ENCODE data around the gene ZBTB16. TPM values are rescaled to one million over a fixed set of nuclear protein-coding genes. Genes with fewer than 3 reads are reported as not detected.

ZBTB16 gene
- total and polyA plus RNA-seq, 2 experiments from 2014 or later = 0.29 to 1.4 TPM

DNA sequence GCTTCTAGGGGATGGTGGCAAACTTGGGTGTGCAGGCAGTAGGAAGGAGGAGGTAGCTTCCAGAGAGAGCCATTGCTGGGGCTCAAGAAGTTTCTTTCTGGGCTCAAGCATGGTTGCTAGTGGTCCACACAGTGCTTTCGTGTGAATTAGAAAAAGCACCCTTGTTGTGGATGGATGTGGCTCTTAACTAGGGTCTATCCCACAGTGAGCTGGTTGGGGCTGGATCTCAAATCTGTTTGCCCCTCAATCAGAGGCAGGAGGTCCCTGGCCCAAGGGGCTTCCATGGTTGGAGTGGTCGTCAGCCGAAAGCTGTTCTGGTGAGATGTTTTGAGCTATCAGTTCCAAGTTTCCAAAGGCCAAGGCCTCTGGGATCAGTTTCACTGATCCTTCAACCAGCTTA lies 35.0 kb downstream of the ZBTB16 start:
- no peaks in the 10 kb centered on the region; the same call in 1 of the 2 replicates for H3K4me1 ChIP-seq (ENCODE audit: insufficient read depth)
- peaks cover 22% of the 10 kb centered on the region for H3K4me1 Mint-ChIP-seq
- no peaks in the 10 kb centered on the region for H3K79me2 ChIP-seq (replicated peaks; ENCODE audit: insufficient read depth)

More for the DNA sequence above, 35.0 kb downstream of the ZBTB16 start:
- H2AFZ ChIP-seq = no peak overlapping the region
- H4K20me1 ChIP-seq (replicated peaks; ENCODE audit: insufficient read depth) = no peaks in the 10 kb centered on the region
- H3K9me3 Mint-ChIP-seq = no peaks in the 10 kb centered on the region
- no peaks in the 10 kb centered on the region for H3F3A ChIP-seq (replicated peaks; ENCODE audit: low read depth)
- no peak overlapping the region for H3K4me2 ChIP-seq
- no peaks in the 10 kb centered on the region for H3K9me2 ChIP-seq (ENCODE audit: insufficient read depth)
- H3K36me3 Mint-ChIP-seq (ENCODE audit: low read depth) = no peaks in the 10 kb centered on the region
- no peaks in the 10 kb centered on the region for H3K36me3 ChIP-seq (ENCODE audit: insufficient read depth)
- ATAC-seq = no peak
- no peak for DNase-seq (ENCODE audit: low spot score)
- H3K27ac ChIP-seq (ENCODE audit: low read depth) = no peak overlapping the region
- H3K27me3 Mint-ChIP-seq (ENCODE audit: insufficient read depth, low read depth, poor library complexity) = peaks cover 9% of the 10 kb centered on the region
- H3K27ac Mint-ChIP-seq = no peak overlapping the region
- TF ChIP-seq STAT1 (IDR thresholded peaks at IDR 0.05; ENCODE audit: unreplicated experiment) = no peak
- no peak for TF ChIP-seq JUNB (IDR thresholded peaks at IDR 0.05; ENCODE audit: unreplicated experiment)
- no peak for TF ChIP-seq ZNF114 (CRISPR knock-in tag; IDR thresholded peaks at IDR 0.05)
- no peak for TF ChIP-seq CREB1 (CRISPR knock-in tag; IDR thresholded peaks at IDR 0.05; ENCODE audit: low read depth)
- TF ChIP-seq, protein P1, sequence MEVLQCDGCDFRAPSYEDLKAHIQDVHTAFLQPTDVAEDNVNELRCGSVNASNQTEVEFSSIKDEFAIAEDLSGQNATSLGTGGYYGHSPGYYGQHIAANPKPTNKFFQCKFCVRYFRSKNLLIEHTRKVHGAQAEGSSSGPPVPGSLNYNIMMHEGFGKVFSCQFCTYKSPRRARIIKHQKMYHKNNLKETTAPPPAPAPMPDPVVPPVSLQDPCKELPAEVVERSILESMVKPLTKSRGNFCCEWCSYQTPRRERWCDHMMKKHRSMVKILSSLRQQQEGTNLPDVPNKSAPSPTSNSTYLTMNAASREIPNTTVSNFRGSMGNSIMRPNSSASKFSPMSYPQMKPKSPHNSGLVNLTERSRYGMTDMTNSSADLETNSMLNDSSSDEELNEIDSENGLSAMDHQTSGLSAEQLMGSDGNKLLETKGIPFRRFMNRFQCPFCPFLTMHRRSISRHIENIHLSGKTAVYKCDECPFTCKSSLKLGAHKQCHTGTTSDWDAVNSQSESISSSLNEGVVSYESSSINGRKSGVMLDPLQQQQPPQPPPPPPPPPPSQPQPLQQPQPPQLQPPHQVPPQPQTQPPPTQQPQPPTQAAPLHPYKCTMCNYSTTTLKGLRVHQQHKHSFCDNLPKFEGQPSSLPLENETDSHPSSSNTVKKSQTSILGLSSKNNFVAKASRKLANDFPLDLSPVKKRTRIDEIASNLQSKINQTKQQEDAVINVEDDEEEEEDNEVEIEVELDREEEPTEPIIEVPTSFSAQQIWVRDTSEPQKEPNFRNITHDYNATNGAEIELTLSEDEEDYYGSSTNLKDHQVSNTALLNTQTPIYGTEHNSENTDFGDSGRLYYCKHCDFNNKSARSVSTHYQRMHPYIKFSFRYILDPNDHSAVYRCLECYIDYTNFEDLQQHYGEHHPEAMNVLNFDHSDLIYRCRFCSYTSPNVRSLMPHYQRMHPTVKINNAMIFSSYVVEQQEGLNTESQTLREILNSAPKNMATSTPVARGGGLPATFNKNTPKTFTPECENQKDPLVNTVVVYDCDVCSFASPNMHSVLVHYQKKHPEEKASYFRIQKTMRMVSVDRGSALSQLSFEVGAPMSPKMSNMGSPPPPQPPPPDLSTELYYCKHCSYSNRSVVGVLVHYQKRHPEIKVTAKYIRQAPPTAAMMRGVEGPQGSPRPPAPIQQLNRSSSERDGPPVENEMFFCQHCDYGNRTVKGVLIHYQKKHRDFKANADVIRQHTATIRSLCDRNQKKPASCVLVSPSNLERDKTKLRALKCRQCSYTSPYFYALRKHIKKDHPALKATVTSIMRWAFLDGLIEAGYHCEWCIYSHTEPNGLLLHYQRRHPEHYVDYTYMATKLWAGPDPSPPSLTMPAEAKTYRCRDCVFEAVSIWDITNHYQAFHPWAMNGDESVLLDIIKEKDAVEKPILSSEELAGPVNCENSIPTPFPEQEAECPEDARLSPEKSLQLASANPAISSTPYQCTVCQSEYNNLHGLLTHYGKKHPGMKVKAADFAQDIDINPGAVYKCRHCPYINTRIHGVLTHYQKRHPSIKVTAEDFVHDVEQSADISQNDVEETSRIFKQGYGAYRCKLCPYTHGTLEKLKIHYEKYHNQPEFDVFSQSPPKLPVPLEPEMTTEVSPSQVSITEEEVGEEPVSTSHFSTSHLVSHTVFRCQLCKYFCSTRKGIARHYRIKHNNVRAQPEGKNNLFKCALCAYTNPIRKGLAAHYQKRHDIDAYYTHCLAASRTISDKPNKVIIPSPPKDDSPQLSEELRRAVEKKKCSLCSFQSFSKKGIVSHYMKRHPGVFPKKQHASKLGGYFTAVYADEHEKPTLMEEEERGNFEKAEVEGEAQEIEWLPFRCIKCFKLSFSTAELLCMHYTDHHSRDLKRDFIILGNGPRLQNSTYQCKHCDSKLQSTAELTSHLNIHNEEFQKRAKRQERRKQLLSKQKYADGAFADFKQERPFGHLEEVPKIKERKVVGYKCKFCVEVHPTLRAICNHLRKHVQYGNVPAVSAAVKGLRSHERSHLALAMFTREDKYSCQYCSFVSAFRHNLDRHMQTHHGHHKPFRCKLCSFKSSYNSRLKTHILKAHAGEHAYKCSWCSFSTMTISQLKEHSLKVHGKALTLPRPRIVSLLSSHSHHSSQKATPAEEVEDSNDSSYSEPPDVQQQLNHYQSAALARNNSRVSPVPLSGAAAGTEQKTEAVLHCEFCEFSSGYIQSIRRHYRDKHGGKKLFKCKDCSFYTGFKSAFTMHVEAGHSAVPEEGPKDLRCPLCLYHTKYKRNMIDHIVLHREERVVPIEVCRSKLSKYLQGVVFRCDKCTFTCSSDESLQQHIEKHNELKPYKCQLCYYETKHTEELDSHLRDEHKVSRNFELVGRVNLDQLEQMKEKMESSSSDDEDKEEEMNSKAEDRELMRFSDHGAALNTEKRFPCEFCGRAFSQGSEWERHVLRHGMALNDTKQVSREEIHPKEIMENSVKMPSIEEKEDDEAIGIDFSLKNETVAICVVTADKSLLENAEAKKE (CRISPR knock-in tag; IDR thresholded peaks at IDR 0.05) = no peak
- TF ChIP-seq ZNF331 (CRISPR knock-in tag; IDR thresholded peaks at IDR 0.05; ENCODE audit: low read depth) = no peak
- TF ChIP-seq NANOG (IDR thresholded peaks at IDR 0.05; ENCODE audit: borderline replicate concordance) = no peak
- no peak for TF ChIP-seq EZH2phosphoT487 (IDR thresholded peaks at IDR 0.05; ENCODE audit: unreplicated experiment)
- TF ChIP-seq, protein P2, sequence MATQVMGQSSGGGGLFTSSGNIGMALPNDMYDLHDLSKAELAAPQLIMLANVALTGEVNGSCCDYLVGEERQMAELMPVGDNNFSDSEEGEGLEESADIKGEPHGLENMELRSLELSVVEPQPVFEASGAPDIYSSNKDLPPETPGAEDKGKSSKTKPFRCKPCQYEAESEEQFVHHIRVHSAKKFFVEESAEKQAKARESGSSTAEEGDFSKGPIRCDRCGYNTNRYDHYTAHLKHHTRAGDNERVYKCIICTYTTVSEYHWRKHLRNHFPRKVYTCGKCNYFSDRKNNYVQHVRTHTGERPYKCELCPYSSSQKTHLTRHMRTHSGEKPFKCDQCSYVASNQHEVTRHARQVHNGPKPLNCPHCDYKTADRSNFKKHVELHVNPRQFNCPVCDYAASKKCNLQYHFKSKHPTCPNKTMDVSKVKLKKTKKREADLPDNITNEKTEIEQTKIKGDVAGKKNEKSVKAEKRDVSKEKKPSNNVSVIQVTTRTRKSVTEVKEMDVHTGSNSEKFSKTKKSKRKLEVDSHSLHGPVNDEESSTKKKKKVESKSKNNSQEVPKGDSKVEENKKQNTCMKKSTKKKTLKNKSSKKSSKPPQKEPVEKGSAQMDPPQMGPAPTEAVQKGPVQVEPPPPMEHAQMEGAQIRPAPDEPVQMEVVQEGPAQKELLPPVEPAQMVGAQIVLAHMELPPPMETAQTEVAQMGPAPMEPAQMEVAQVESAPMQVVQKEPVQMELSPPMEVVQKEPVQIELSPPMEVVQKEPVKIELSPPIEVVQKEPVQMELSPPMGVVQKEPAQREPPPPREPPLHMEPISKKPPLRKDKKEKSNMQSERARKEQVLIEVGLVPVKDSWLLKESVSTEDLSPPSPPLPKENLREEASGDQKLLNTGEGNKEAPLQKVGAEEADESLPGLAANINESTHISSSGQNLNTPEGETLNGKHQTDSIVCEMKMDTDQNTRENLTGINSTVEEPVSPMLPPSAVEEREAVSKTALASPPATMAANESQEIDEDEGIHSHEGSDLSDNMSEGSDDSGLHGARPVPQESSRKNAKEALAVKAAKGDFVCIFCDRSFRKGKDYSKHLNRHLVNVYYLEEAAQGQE (IDR thresholded peaks at IDR 0.05; ENCODE audit: unreplicated experiment) = no peak
- no peak for TF ChIP-seq CTCF (conservative IDR thresholded peaks at IDR 0.05; ENCODE audit: low read depth in 2 of 2)
- no peaks in the 10 kb centered on the region for H3K27me3 ChIP-seq (ENCODE audit: insufficient read depth)
- no peak overlapping the region for H3K4me3 ChIP-seq
- no peak overlapping the region for H3K4me3 Mint-ChIP-seq

All from GM23338 (cell line).